HL-60 (cell line): ENCODE data around the gene CACNA1S.

Experiments
- DNase-seq, 2 experiments: peaks; one replicate each; pipeline ENCODE4 v3.0.0-alpha.2; 2010 to 2020; ENCODE audit warnings: low read depth in 1 of 2, low spot score in 1 of 2
- H3K27ac ChIP-seq: fragments of 250-450 bp; sonication (Bioruptor Pico); replicated peaks from 2 replicates; pipeline ENCODE4 v1.5.1; 2020; ENCODE audit warnings: mild to moderate bottlenecking, moderate library complexity
- H3K27me3 ChIP-seq: fragments of 250-450 bp; sonication (Bioruptor Pico); 2 replicates; pipeline ENCODE4 v1.5.1; 2021; ENCODE audit warnings: mild to moderate bottlenecking, moderate library complexity; ENCODE audit not compliant: insufficient read depth, poor library complexity, severe bottlenecking
- H3K4me3 ChIP-seq: replicated peaks from 2 replicates; pipeline ENCODE4 v1.5.1; 2011; ENCODE audit warnings: mild to moderate bottlenecking, control low read depth, low read length; ENCODE audit not compliant: insufficient read depth
- GABPA ChIP-seq: IDR thresholded peaks from 2 replicates; pipeline ENCODE4 v1.6.1; 2012; ENCODE audit warnings: low read depth
- POLR2AphosphoS5 ChIP-seq: IDR thresholded peaks from 2 replicates; pipeline ENCODE4 v1.6.1; 2012; ENCODE audit warnings: low read depth
- REST ChIP-seq: IDR thresholded peaks from 2 replicates; pipeline ENCODE4 v1.6.1; 2012; ENCODE audit warnings: low read depth; ENCODE audit not compliant: insufficient replicate concordance
- SPI1 ChIP-seq: IDR thresholded peaks from 2 replicates; pipeline ENCODE4 v1.6.1; 2012; ENCODE audit warnings: low read depth, mild to moderate bottlenecking, borderline replicate concordance
- TF ChIP-seq, protein P1 (sequence below): IDR thresholded peaks from one replicate; pipeline ENCODE4 v1.5.1; 2011; ENCODE audit warnings: low read length, control low read depth, inconsistent platforms; ENCODE audit not compliant: insufficient read depth

CACNA1S gene

GRCh38 chr1:201062511-201063091, 49.6 kb downstream of the CACNA1S start:
- no peak overlapping the region for H3K4me3 ChIP-seq
- no peak overlapping the region for H3K27ac ChIP-seq
- H3K27me3 ChIP-seq = no peaks in the 10 kb centered on the region
- DNase-seq = no peak
- no peak for TF ChIP-seq REST
- TF ChIP-seq POLR2AphosphoS5 = no peak
- no peak for TF ChIP-seq SPI1
- TF ChIP-seq GABPA = no peak
- TF ChIP-seq, protein P1, sequence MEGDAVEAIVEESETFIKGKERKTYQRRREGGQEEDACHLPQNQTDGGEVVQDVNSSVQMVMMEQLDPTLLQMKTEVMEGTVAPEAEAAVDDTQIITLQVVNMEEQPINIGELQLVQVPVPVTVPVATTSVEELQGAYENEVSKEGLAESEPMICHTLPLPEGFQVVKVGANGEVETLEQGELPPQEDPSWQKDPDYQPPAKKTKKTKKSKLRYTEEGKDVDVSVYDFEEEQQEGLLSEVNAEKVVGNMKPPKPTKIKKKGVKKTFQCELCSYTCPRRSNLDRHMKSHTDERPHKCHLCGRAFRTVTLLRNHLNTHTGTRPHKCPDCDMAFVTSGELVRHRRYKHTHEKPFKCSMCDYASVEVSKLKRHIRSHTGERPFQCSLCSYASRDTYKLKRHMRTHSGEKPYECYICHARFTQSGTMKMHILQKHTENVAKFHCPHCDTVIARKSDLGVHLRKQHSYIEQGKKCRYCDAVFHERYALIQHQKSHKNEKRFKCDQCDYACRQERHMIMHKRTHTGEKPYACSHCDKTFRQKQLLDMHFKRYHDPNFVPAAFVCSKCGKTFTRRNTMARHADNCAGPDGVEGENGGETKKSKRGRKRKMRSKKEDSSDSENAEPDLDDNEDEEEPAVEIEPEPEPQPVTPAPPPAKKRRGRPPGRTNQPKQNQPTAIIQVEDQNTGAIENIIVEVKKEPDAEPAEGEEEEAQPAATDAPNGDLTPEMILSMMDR = no peak

DNA sequence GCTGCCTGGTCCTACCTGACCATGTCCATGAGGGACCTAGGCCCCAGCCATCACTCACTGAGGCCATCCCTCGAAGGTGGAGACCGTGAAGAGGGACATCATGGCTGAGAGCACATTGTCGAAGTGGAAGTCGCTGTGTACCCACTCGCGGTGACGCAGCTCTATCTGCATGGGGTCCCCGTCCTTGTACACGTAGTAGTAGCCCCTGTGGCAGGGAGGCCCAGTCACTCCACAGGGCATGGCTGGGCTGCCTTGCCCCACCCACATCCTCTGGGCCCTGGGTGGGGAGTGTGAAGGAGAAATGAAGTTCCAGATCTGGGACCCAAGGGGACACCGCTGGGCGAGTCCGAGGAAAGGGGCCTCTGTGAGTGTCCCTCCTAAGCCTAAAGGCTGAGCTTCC, 50.3 kb downstream of the CACNA1S start:
- Histone ChIP-seq H3K27ac (no peak overlapping the region), H3K4me3 (no peak overlapping the region), H3K27me3 (no peaks in the 10 kb centered on the region)
- TF ChIP-seq REST = no peak
- TF ChIP-seq, protein P1 = no peak
- TF ChIP-seq POLR2AphosphoS5 = no peak
- TF ChIP-seq GABPA = no peak
- TF ChIP-seq SPI1 = no peak
- no peak for DNase-seq

GRCh38 chr1:201061049-201061448, 51.2 kb downstream of the CACNA1S start:
- no peak overlapping the region for H3K27ac ChIP-seq
- TF ChIP-seq SPI1 (no peak), REST (no peak)
- no peaks in the 10 kb centered on the region for H3K27me3 ChIP-seq
- DNase-seq = no peak
- H3K4me3 ChIP-seq = no peak overlapping the region

DNA sequence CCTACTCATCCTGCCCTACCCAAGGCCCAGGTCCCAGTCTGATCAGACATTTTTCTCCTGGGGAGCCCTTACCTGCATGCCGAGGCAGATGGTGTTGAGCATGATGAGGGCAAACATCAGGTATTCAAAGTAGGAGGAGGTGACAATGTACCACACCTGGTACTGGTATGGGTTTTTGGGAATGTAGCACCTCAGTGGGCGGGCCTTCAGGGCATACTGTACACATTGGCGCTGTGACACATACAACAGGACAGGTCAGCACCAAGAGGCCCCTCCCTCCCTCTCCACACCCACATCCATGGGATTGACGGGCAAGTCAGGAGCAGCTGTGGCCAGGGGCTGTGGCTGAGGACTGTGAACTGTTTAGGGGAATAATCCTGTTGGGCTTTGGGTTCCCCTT, 51.6 kb downstream of the CACNA1S start:
- TF ChIP-seq SPI1 = no peak
- TF ChIP-seq, protein P1 = no peak
- no peak for TF ChIP-seq GABPA
- no peak for TF ChIP-seq POLR2AphosphoS5
- TF ChIP-seq REST = no peak
- H3K27me3 ChIP-seq = no peaks in the 10 kb centered on the region
- DNase-seq = no peak
- no peak overlapping the region for H3K4me3 ChIP-seq
- H3K27ac ChIP-seq = no peak overlapping the region
